Measurements from ENCODE around the gene NR4A3. TPM values are rescaled to one million over a fixed set of nuclear protein-coding genes. Genes with fewer than 3 reads are reported as not detected.

The NR4A3 gene
- total and polyA plus RNA-seq, 2 experiments from 2014 or later: 2.4 to 2.9 TPM

DNA sequence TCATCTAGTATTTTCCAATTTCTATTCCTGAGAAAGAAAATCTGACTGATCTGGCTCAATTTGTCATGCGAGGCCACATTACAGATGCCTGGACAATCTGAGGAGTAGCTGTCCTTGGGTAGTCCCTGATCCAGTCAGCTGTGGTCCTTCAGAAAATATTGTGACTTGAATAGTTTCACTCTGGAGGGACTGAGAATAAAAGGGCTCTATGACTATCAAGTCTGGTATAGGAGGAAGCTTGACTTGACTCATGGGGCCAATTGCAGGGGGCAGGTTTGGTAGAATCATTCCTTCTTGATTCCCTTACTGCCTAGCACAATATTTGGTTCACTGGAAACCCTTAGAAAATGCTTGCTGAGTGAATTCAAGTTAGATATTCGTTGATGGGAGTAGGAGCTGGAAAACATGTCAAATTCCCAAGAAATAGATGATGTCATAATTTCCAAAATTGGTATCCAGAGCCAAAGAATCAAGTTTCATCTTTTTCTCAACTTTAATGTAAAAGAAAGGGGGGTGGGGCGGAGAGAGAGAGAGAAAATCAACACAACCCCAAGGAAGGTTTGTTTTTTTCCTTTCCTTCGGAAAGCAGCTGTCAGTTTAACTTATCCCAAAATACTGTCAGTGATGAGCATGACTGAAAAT is 52.4 kb downstream of the NR4A3 start:
- 86% methylated on average over 4 of the region's 4 CpGs for WGBS (ENCODE audit: low lambda C conversion rate, missing lambda C conversion rate)
- Histone ChIP-seq H3K27me3 (no peaks in the 10 kb centered on the region), H3K4me3 (no peak overlapping the region), H3K79me2 (no peaks in the 10 kb centered on the region), H3K9me2 (replicated peaks; ENCODE audit: insufficient read depth) (no peaks in the 10 kb centered on the region), H4K20me1 (ENCODE audit: insufficient read depth, poor library complexity, severe bottlenecking) (no peaks in the 10 kb centered on the region), H3K9me3 (ENCODE audit: low read depth) (no peaks in the 10 kb centered on the region), H3K4me2 (no peak overlapping the region), H2AFZ (no peak overlapping the region), H3K27ac (no peak overlapping the region), H3K4me1 (ENCODE audit: insufficient read depth) (no peaks in the 10 kb centered on the region), H3K36me3 (replicated peaks; ENCODE audit: insufficient read depth, low read depth) (no peaks in the 10 kb centered on the region)
- no peak for DNase-seq (ENCODE audit: low spot score)
- TF ChIP-seq EZH2phosphoT487 (IDR thresholded peaks at IDR 0.05; ENCODE audit: low read depth, severe bottlenecking, unreplicated experiment) (no peak), EZH2 (IDR thresholded peaks at IDR 0.05; ENCODE audit: borderline replicate concordance) (no peak)
- TF ChIP-seq, protein P1, sequence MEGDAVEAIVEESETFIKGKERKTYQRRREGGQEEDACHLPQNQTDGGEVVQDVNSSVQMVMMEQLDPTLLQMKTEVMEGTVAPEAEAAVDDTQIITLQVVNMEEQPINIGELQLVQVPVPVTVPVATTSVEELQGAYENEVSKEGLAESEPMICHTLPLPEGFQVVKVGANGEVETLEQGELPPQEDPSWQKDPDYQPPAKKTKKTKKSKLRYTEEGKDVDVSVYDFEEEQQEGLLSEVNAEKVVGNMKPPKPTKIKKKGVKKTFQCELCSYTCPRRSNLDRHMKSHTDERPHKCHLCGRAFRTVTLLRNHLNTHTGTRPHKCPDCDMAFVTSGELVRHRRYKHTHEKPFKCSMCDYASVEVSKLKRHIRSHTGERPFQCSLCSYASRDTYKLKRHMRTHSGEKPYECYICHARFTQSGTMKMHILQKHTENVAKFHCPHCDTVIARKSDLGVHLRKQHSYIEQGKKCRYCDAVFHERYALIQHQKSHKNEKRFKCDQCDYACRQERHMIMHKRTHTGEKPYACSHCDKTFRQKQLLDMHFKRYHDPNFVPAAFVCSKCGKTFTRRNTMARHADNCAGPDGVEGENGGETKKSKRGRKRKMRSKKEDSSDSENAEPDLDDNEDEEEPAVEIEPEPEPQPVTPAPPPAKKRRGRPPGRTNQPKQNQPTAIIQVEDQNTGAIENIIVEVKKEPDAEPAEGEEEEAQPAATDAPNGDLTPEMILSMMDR (IDR thresholded peaks at IDR 0.05; ENCODE audit: poor library complexity): no peak

DNA sequence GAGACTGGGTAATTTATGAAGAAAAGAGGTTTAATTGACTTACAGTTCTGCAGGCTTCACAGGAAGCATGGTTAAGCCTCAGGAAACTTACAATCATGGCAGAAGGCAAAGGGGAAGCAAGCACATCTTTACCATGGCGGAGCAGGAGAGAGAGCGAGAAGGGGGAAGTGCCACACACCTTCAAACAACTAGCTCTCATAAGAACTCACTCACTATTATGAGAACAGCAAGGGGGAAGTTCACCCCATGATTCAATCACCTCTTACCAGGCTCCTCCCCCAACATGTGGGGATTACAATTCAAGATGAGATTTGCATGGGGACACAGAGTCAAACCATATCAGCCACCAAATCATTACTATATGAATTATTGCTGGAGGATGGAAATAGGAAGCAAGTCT is 54.5 kb downstream of the NR4A3 start:
- Histone ChIP-seq H3K27ac (no peak overlapping the region), H3K4me2 (no peak overlapping the region), H3K9me3 (ENCODE audit: low read depth) (no peaks in the 10 kb centered on the region), H3K4me1 (ENCODE audit: insufficient read depth) (no peaks in the 10 kb centered on the region), H3K79me2 (no peaks in the 10 kb centered on the region), H3K27me3 (no peaks in the 10 kb centered on the region), H3K36me3 (replicated peaks; ENCODE audit: insufficient read depth, low read depth) (no peaks in the 10 kb centered on the region), H4K20me1 (ENCODE audit: insufficient read depth, poor library complexity, severe bottlenecking) (no peaks in the 10 kb centered on the region), H3K9me2 (replicated peaks; ENCODE audit: insufficient read depth) (no peaks in the 10 kb centered on the region), H3K4me3 (no peak overlapping the region), H2AFZ (no peak overlapping the region)
- 91% methylated on average over 2 of the region's 2 CpGs for WGBS (ENCODE audit: low lambda C conversion rate, missing lambda C conversion rate)
- DNase-seq (ENCODE audit: low spot score): no peak
- TF ChIP-seq, protein P1 (IDR thresholded peaks at IDR 0.05; ENCODE audit: poor library complexity): no peak
- TF ChIP-seq EZH2 (IDR thresholded peaks at IDR 0.05; ENCODE audit: borderline replicate concordance) (no peak), EZH2phosphoT487 (IDR thresholded peaks at IDR 0.05; ENCODE audit: low read depth, severe bottlenecking, unreplicated experiment) (no peak)

DNA sequence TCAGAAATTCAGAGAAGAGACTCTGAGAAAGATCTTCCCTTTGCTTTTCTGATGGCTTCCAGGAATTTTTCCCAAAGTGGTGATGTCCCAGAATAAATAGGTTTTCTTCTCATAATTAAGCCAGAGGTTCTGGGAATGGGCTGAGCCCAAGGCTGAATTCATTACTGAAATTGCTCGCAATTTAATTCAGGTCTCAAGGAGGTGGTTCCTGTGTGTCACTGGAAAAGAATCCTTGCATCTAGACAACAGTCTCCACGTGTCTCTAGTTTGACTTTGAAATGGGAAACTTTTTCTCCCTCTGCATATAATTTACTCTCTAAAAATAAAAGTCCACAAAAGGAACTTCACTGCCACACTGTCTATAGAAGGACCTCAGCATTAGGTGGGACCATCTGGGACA is 57.0 kb downstream of the NR4A3 start:
- Histone ChIP-seq H3K27ac (no peak overlapping the region), H4K20me1 (ENCODE audit: insufficient read depth, poor library complexity, severe bottlenecking) (no peaks in the 10 kb centered on the region), H3K4me3 (no peak overlapping the region), H3K79me2 (no peaks in the 10 kb centered on the region), H2AFZ (no peak overlapping the region), H3K9me2 (replicated peaks; ENCODE audit: insufficient read depth) (no peaks in the 10 kb centered on the region), H3K4me2 (no peak overlapping the region), H3K27me3 (no peaks in the 10 kb centered on the region), H3K36me3 (replicated peaks; ENCODE audit: insufficient read depth, low read depth) (no peaks in the 10 kb centered on the region), H3K9me3 (ENCODE audit: low read depth) (no peaks in the 10 kb centered on the region), H3K4me1 (ENCODE audit: insufficient read depth) (no peaks in the 10 kb centered on the region)
- TF ChIP-seq EZH2phosphoT487 (IDR thresholded peaks at IDR 0.05; ENCODE audit: low read depth, severe bottlenecking, unreplicated experiment) (no peak), EZH2 (IDR thresholded peaks at IDR 0.05; ENCODE audit: borderline replicate concordance) (no peak)
- TF ChIP-seq, protein P1 (IDR thresholded peaks at IDR 0.05; ENCODE audit: poor library complexity): no peak
- no peak for DNase-seq (ENCODE audit: low spot score)
- 78% methylated on average over 2 of the region's 2 CpGs for WGBS (ENCODE audit: low lambda C conversion rate, missing lambda C conversion rate)

Data from hepatocyte (in vitro differentiated cells).